WTC11 (cell line): ENCODE data around the gene HOXB1. TPM values are rescaled to one million over a fixed set of nuclear protein-coding genes. Genes with fewer than 3 reads are reported as not detected.

ENCODE experiments used
- ATAC-seq: fragments of 200-7000 bp; cut with Tn5 transposase; 2 replicates; pipeline ENCODE4 v1.10.0; 2021; ENCODE audit warnings: mild to moderate bottlenecking, moderate library complexity
- CTCF ChIA-PET: fragments of 300-600 bp; sonication (Branson Sonifier 250); formaldehyde crosslinking; loops from one replicate; lab custom pipeline; 2021; ENCODE audit warnings: antibody characterized with exemption; lab: Charles Lee
- POLR2A ChIA-PET: fragments of 350-600 bp; sonication (Branson Sonifier 250); formaldehyde crosslinking; loops from one replicate; lab custom pipeline; 2021; ENCODE audit warnings: antibody characterized with exemption; lab: Charles Lee
- DNase-seq: peaks from one replicate; pipeline ENCODE4 v3.0.0; 2021; ENCODE audit warnings: low spot score
- H3K27ac Mint-ChIP-seq: 2 replicates; pipeline ENCODE4 v1.8.0; 2021; ENCODE audit warnings: mixed read lengths
- H3K27me3 Mint-ChIP-seq: 2 replicates; pipeline ENCODE4 v1.8.0; 2021; ENCODE audit warnings: low read depth, mild to moderate bottlenecking, moderate library complexity, mixed read lengths
- H3K36me3 Mint-ChIP-seq: 2 replicates; pipeline ENCODE4 v1.8.0; 2021; ENCODE audit warnings: mixed read lengths
- H3K4me1 Mint-ChIP-seq: 2 replicates; pipeline ENCODE4 v1.8.0; 2022; ENCODE audit warnings: mixed read lengths
- H3K4me3 Mint-ChIP-seq: 2 replicates; pipeline ENCODE4 v1.8.0; 2021; ENCODE audit warnings: mild to moderate bottlenecking, moderate library complexity, mixed read lengths
- H3K9me3 Mint-ChIP-seq: 2 replicates; pipeline ENCODE4 v1.8.0; 2021; ENCODE audit warnings: mixed read lengths
- CTCF ChIP-seq: fragments of 200-600 bp; IDR thresholded peaks from 2 replicates; pipeline ENCODE4 v1.8.0; 2022; ENCODE audit warnings: antibody characterized with exemption
- ESRRA ChIP-seq: sonication (generic); formaldehyde crosslinking; IDR thresholded peaks from 2 replicates; pipeline ENCODE4 v1.8.1; 2022; ENCODE audit warnings: mild to moderate bottlenecking, missing genetic modification reagents, borderline replicate concordance
- FOXP1 ChIP-seq: sonication (generic); formaldehyde crosslinking; IDR thresholded peaks from 2 replicates; pipeline ENCODE4 v1.8.0; 2022; ENCODE audit warnings: missing genetic modification reagents, mild to moderate bottlenecking, moderate library complexity, borderline replicate concordance
- IRF2 ChIP-seq: sonication (generic); formaldehyde crosslinking; IDR thresholded peaks from 2 replicates; pipeline ENCODE4 v1.8.0; 2022; ENCODE audit warnings: low read depth, missing genetic modification reagents, borderline replicate concordance
- NFE2L1 ChIP-seq: sonication (generic); formaldehyde crosslinking; IDR thresholded peaks from 2 replicates; pipeline ENCODE4 v1.8.1; 2023; ENCODE audit warnings: missing genetic modification reagents
- SMAD4 ChIP-seq: sonication (generic); formaldehyde crosslinking; IDR thresholded peaks from 2 replicates; pipeline ENCODE4 v1.8.0; 2022; ENCODE audit warnings: mild to moderate bottlenecking, missing genetic modification reagents
- TEAD1 ChIP-seq: sonication (generic); formaldehyde crosslinking; IDR thresholded peaks from 2 replicates; pipeline ENCODE4 v1.8.0; 2022; ENCODE audit warnings: mild to moderate bottlenecking, missing genetic modification reagents
- ZNF121 ChIP-seq: sonication (generic); formaldehyde crosslinking; IDR thresholded peaks from 2 replicates; pipeline ENCODE4 v1.8.0; 2023; ENCODE audit warnings: missing genetic modification reagents
- ZNF219 ChIP-seq: sonication (generic); formaldehyde crosslinking; IDR thresholded peaks from 2 replicates; pipeline ENCODE4 v1.8.0; 2023; ENCODE audit warnings: missing genetic modification reagents, mild to moderate bottlenecking, borderline replicate concordance
- ZNF396 ChIP-seq: fragments of 250-450 bp; sonication (Bioruptor Pico); IDR thresholded peaks from 2 replicates; pipeline ENCODE4 v1.8.0; 2021; ENCODE audit warnings: mild to moderate bottlenecking, moderate library complexity, borderline replicate concordance
- ZNF416 ChIP-seq: fragments of 250-450 bp; sonication (Bioruptor Pico); IDR thresholded peaks from 2 replicates; pipeline ENCODE4 v1.9.0; 2021; ENCODE audit warnings: mild to moderate bottlenecking, inconsistent platforms
- ZNF425 ChIP-seq: fragments of 250-450 bp; sonication (Bioruptor Pico); conservative IDR thresholded peaks from 2 replicates; pipeline ENCODE4 v1.9.0; 2021; ENCODE audit warnings: mild to moderate bottlenecking
- ZNF532 ChIP-seq: fragments of 250-450 bp; sonication (Bioruptor Pico); IDR thresholded peaks from 2 replicates; pipeline ENCODE4 v1.9.0; 2021; ENCODE audit warnings: mild to moderate bottlenecking, borderline replicate concordance
- ZNF671 ChIP-seq: fragments of 250-450 bp; sonication (Bioruptor Pico); IDR thresholded peaks from 2 replicates; pipeline ENCODE4 v1.8.0; 2021; ENCODE audit warnings: mild to moderate bottlenecking
- total RNA-seq: library from RNA; stranded (reverse); gene quantifications from 3 replicates; pipeline ENCODE4 v1.2.3, GENCODE V29; 2021
- TF ChIP-seq, protein P1 (sequence below): sonication (generic); formaldehyde crosslinking; IDR thresholded peaks from 2 replicates; pipeline ENCODE4 v1.8.0; 2022; ENCODE audit warnings: mild to moderate bottlenecking, missing genetic modification reagents
- TF ChIP-seq, protein P2 (sequence below): sonication (generic); formaldehyde crosslinking; IDR thresholded peaks from 2 replicates; pipeline ENCODE4 v1.8.1; 2023; ENCODE audit warnings: mild to moderate bottlenecking, missing genetic modification reagents, moderate library complexity
- TF ChIP-seq, protein P3 (sequence below): sonication (generic); formaldehyde crosslinking; IDR thresholded peaks from 2 replicates; pipeline ENCODE4 v1.8.1; 2023; ENCODE audit warnings: mild to moderate bottlenecking, moderate library complexity, missing genetic modification reagents

HOXB1 gene
- total RNA-seq, 1 experiment from 2014 or later = 0.63 TPM

- TF ChIP-seq, protein P1, sequence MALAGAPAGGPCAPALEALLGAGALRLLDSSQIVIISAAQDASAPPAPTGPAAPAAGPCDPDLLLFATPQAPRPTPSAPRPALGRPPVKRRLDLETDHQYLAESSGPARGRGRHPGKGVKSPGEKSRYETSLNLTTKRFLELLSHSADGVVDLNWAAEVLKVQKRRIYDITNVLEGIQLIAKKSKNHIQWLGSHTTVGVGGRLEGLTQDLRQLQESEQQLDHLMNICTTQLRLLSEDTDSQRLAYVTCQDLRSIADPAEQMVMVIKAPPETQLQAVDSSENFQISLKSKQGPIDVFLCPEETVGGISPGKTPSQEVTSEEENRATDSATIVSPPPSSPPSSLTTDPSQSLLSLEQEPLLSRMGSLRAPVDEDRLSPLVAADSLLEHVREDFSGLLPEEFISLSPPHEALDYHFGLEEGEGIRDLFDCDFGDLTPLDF (CRISPR knock-in tag) = no peak
- TF ChIP-seq, protein P2, sequence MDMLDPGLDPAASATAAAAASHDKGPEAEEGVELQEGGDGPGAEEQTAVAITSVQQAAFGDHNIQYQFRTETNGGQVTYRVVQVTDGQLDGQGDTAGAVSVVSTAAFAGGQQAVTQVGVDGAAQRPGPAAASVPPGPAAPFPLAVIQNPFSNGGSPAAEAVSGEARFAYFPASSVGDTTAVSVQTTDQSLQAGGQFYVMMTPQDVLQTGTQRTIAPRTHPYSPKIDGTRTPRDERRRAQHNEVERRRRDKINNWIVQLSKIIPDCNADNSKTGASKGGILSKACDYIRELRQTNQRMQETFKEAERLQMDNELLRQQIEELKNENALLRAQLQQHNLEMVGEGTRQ (CRISPR knock-in tag) = no peak
- no peak for TF ChIP-seq FOXP1 (CRISPR knock-in tag)
- TF ChIP-seq, all 79 proteins: peak for 0
Measured at GRCh38 chr17:48565925-48566710, 35.3 kb upstream of the HOXB1 start (continued).

DNA sequence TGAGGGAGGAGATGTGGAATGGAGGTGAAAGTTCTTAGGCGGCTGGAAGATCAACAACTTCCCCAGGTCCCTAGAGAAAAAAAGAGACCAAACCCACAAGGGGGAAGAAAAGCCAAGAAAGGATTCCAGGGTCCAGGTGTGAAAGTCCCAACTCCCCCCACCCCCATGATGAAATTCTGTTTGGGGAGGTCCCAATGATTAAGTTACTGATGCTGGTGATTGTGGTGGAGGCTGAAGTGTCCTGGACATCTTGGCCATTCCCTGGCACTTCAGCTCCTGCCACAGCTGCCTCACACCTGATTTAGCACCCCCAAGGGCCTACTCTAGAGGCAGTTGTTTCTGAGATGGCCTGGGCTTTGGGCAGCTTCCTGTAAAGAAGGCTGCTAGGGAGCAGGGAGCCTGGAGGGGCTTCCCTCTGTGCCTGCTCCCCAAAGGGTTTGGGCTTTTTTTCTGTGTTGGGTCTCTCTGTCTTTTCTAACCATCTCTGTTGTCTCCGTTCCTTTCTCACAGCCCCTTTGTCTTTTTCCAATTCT lies 34.3 kb upstream of the HOXB1 start:
- ChIA-PET CTCF (interaction anchor here (1.3 to 1.5 kb wide), 3 partner anchors 18 to 64 kb away, joined by 3 to 5 read pairs (median 4); no protein-coding TSS in a partner anchor), POLR2A (no interaction called here)
- H3K4me1 Mint-ChIP-seq = peaks cover 26% of the 10 kb centered on the region
- ATAC-seq (no peak), DNase-seq (no peak)
- no peak for TF ChIP-seq FOXP1 (CRISPR knock-in tag)
- no peak for TF ChIP-seq ESRRA
- H3K4me3 Mint-ChIP-seq = peak overlapping the region; percentile 45
- no peaks in the 10 kb centered on the region for H3K36me3 Mint-ChIP-seq
- H3K9me3 Mint-ChIP-seq = no peaks in the 10 kb centered on the region
- H3K27ac Mint-ChIP-seq = no peak overlapping the region
- H3K27me3 Mint-ChIP-seq = peaks cover 40% of the 10 kb centered on the region; the same call in 1 of the 2 replicates

GRCh38 chr17:48564188-48565021 lies 33.6 kb upstream of the HOXB1 start:
- ATAC-seq (peak; percentile 17), DNase-seq (no peak)
- ChIA-PET POLR2A (no interaction called here), CTCF (interaction anchor here (1.0 to 2.3 kb wide), 5 partner anchors 17 to 72 kb away, joined by 3 to 8 read pairs (median 4); no protein-coding TSS in a partner anchor)
- H3K4me1 Mint-ChIP-seq = peaks cover 32% of the 10 kb centered on the region
- peaks cover 47% of the 10 kb centered on the region; the same call in 1 of the 2 replicates for H3K27me3 Mint-ChIP-seq
- H3K27ac Mint-ChIP-seq = no peak overlapping the region
- no peaks in the 10 kb centered on the region for H3K36me3 Mint-ChIP-seq
- TF ChIP-seq ZNF121 (CRISPR knock-in tag) (no peak), ZNF671 (CRISPR knock-in tag) (no peak), SMAD4 (CRISPR knock-in tag) (no peak), ZNF219 (CRISPR knock-in tag) (no peak), IRF2 (CRISPR knock-in tag) (no peak), TEAD1 (CRISPR knock-in tag) (no peak), NFE2L1 (CRISPR knock-in tag) (no peak), ZNF532 (CRISPR knock-in tag) (no peak), ZNF396 (CRISPR knock-in tag) (no peak), ZNF425 (no peak), CTCF (no peak), ZNF416 (CRISPR knock-in tag) (no peak), ESRRA (no peak)
- TF ChIP-seq, protein P3, sequence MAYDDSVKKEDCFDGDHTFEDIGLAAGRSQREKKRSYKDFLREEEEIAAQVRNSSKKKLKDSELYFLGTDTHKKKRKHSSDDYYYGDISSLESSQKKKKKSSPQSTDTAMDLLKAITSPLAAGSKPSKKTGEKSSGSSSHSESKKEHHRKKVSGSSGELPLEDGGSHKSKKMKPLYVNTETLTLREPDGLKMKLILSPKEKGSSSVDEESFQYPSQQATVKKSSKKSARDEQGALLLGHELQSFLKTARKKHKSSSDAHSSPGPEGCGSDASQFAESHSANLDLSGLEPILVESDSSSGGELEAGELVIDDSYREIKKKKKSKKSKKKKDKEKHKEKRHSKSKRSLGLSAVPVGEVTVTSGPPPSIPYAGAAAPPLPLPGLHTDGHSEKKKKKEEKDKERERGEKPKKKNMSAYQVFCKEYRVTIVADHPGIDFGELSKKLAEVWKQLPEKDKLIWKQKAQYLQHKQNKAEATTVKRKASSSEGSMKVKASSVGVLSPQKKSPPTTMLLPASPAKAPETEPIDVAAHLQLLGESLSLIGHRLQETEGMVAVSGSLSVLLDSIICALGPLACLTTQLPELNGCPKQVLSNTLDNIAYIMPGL (CRISPR knock-in tag) = no peak
- H3K9me3 Mint-ChIP-seq = no peaks in the 10 kb centered on the region
- H3K4me3 Mint-ChIP-seq = peak overlapping the region; percentile 45
